GM23248 (cell line): ENCODE measurements around the gene EGFL7.

Experiments used
- EZH2 ChIP-seq: fragments of 200-600 bp; sonication (generic); IDR thresholded peaks from 2 replicates; pipeline ENCODE4 v1.6.1; 2018; ENCODE audit warnings: antibody characterized with exemption, mild to moderate bottlenecking; ENCODE audit not compliant: insufficient read depth, poor library complexity, severe bottlenecking
- EZH2phosphoT487 ChIP-seq: fragments of 200-600 bp; sonication (generic); IDR thresholded peaks from 2 replicates; pipeline ENCODE4 v1.6.1; 2018; ENCODE audit warnings: antibody characterized with exemption, moderate library complexity, mild to moderate bottlenecking, low read depth; ENCODE audit not compliant: insufficient read depth

GRCh38 chr9:136709454-136710109 is 46.9 kb downstream of the EGFL7 start:
- TF ChIP-seq EZH2 (no peak), EZH2phosphoT487 (no peak)
